Measurements from ENCODE around the gene NACC2. TPM values are rescaled to one million over a fixed set of nuclear protein-coding genes. Genes with fewer than 3 reads are reported as not detected.

NACC2 gene
- total and polyA plus RNA-seq, 2 experiments from 2014 or later, result 3.8 to 20.8 TPM

- Histone ChIP-seq H3K4me1 (ENCODE audit: insufficient read depth) (no peaks in the 10 kb centered on the region), H4K20me1 (replicated peaks; ENCODE audit: insufficient read depth) (no peaks in the 10 kb centered on the region), H2AFZ (no peak overlapping the region), H3K4me3 (no peak overlapping the region), H3K27me3 (ENCODE audit: insufficient read depth) (no peaks in the 10 kb centered on the region), H3K9me2 (ENCODE audit: insufficient read depth) (no peaks in the 10 kb centered on the region), H3K27ac (ENCODE audit: low read depth) (no peak overlapping the region), H3K4me2 (no peak overlapping the region), H3K79me2 (replicated peaks; ENCODE audit: insufficient read depth) (no peaks in the 10 kb centered on the region), H3F3A (replicated peaks; ENCODE audit: low read depth) (no peaks in the 10 kb centered on the region), H3K36me3 (ENCODE audit: insufficient read depth) (no peaks in the 10 kb centered on the region)
- H3K9me3 Mint-ChIP-seq, result no peaks in the 10 kb centered on the region
- H3K27me3 Mint-ChIP-seq (ENCODE audit: insufficient read depth, low read depth, poor library complexity), result peaks cover 3% of the 10 kb centered on the region
- ATAC-seq, result no peak
- H3K27ac Mint-ChIP-seq, result no peak overlapping the region
- H3K36me3 Mint-ChIP-seq (ENCODE audit: low read depth), result no peaks in the 10 kb centered on the region
- H3K4me3 Mint-ChIP-seq, result no peak overlapping the region
- DNase-seq (ENCODE audit: low spot score), result no peak
- H3K4me1 Mint-ChIP-seq, result no peaks in the 10 kb centered on the region; the same call in 2 of the 3 replicates
- TF ChIP-seq STAT1 (IDR thresholded peaks at IDR 0.05; ENCODE audit: unreplicated experiment) (no peak), REST (IDR thresholded peaks at IDR 0.05; ENCODE audit: unreplicated experiment) (no peak), JUNB (IDR thresholded peaks at IDR 0.05; ENCODE audit: unreplicated experiment) (no peak), EZH2phosphoT487 (IDR thresholded peaks at IDR 0.05; ENCODE audit: unreplicated experiment) (no peak), ZNF114 (CRISPR knock-in tag; IDR thresholded peaks at IDR 0.05) (no peak), CREB1 (CRISPR knock-in tag; IDR thresholded peaks at IDR 0.05; ENCODE audit: low read depth) (no peak), ZNF331 (CRISPR knock-in tag; IDR thresholded peaks at IDR 0.05; ENCODE audit: low read depth) (no peak), CTCF (conservative IDR thresholded peaks at IDR 0.05; ENCODE audit: low read depth in 2 of 2) (no peak), POLR2AphosphoS5 (IDR thresholded peaks at IDR 0.05; ENCODE audit: low read depth) (no peak), EZH2 (IDR thresholded peaks at IDR 0.05; ENCODE audit: low read depth, unreplicated experiment) (no peak), ETS1 (IDR thresholded peaks at IDR 0.05) (no peak), NANOG (IDR thresholded peaks at IDR 0.05; ENCODE audit: borderline replicate concordance) (no peak), ZNF462 (CRISPR knock-in tag; IDR thresholded peaks at IDR 0.05) (no peak)
Measured at GRCh38 chr9:135983208-135984071, 111.6 kb downstream of the NACC2 start.
